GM21786 (cell line): ENCODE measurements around the gene SNED1.
"Not testable (repeated sequence)": the region's sequence is repeated elsewhere in the genome, so short reads cannot be mapped to it uniquely, and the experiment has no call there.

Experiments
- ATAC-seq: cut with Tn5 transposase; IDR thresholded peaks from one replicate; pipeline ENCODE4 v1.9.1; 2021; ENCODE audit not compliant: unreplicated experiment

Gene SNED1

GRCh38 chr2:241104611-241105010 is 106.2 kb downstream of the SNED1 start:
- ATAC-seq = not testable (repeated sequence)

- ATAC-seq = no peak
These were observed 107.2 kb downstream of the SNED1 start for GRCh38 chr2:241105641-241106040.

GRCh38 chr2:241107031-241107783 is 108.8 kb downstream of the SNED1 start:
- ATAC-seq = no peak

- no peak for ATAC-seq
These were observed 110.1 kb downstream of the SNED1 start for GRCh38 chr2:241108271-241109209.

- no peak for ATAC-seq
These were observed 111.0 kb downstream of the SNED1 start for GRCh38 chr2:241109210-241110088.

- no peak for ATAC-seq
These were observed 111.7 kb downstream of the SNED1 start for GRCh38 chr2:241110089-241110606.

GRCh38 chr2:241110607-241111439 is 112.4 kb downstream of the SNED1 start:
- peak; percentile 40 for ATAC-seq

- peak; percentile 41 for ATAC-seq
These were observed 113.0 kb downstream of the SNED1 start for GRCh38 chr2:241111440-241111805.

- ATAC-seq = no peak
These were observed 113.6 kb downstream of the SNED1 start for GRCh38 chr2:241112046-241112445.

- ATAC-seq = no peak
These were observed 114.2 kb downstream of the SNED1 start for GRCh38 chr2:241112592-241112991.

- no peak for ATAC-seq
These were observed 116.4 kb downstream of the SNED1 start for GRCh38 chr2:241114836-241115235.

- ATAC-seq = no peak
These were observed 116.9 kb downstream of the SNED1 start for GRCh38 chr2:241115361-241115760.

GRCh38 chr2:241116606-241117560 is 118.5 kb downstream of the SNED1 start:
- ATAC-seq = no peak

- ATAC-seq = no peak
These were observed 120.5 kb downstream of the SNED1 start for GRCh38 chr2:241118737-241119505.

GRCh38 chr2:241120440-241120839 is 122.0 kb downstream of the SNED1 start:
- no peak for ATAC-seq

GRCh38 chr2:241121008-241121407 is 122.6 kb downstream of the SNED1 start:
- no peak for ATAC-seq

GRCh38 chr2:241122376-241123002 is 124.1 kb downstream of the SNED1 start:
- ATAC-seq = no peak
